Central memory CD4-positive, alpha-beta T cell (primary cell): ENCODE results near the gene CD63.

ENCODE experiments used
- DNase-seq: peaks from one replicate; pipeline ENCODE4 v3.0.0; 2022

Gene CD63

DNA sequence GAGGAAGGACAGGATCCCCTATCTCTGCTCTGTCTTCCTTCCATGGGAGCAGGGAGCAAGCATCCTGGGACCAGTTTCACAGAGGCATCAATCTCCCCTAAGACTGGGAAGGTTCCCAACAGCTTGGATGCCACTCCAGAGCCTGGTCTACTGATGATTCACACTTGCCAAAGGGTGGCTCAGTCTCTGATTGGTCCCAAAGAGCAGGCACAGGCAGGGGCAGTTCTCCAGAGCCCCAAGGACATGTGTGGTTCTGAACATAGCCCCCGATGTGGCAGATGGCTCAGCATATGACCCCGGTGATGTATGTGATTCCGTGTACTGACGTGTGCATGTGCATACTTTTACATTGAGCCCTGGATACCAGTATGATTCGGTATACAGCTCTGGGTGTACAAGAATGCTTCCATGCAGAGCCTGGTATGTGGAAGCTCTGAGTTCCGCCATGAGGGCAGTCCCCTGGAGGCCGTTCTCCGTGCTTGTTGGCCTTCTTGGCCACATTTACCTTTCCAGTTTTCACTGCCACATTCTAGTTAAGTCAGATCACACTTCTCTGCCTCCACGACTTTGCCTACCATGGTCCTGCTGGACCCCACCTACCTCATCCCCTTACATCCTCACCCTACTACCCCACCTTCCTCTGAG, 42.3 kb downstream of the CD63 start:
- no peak for DNase-seq

GRCh38 chr12:55685671-55686070, 43.1 kb downstream of the CD63 start:
- no peak for DNase-seq

DNA sequence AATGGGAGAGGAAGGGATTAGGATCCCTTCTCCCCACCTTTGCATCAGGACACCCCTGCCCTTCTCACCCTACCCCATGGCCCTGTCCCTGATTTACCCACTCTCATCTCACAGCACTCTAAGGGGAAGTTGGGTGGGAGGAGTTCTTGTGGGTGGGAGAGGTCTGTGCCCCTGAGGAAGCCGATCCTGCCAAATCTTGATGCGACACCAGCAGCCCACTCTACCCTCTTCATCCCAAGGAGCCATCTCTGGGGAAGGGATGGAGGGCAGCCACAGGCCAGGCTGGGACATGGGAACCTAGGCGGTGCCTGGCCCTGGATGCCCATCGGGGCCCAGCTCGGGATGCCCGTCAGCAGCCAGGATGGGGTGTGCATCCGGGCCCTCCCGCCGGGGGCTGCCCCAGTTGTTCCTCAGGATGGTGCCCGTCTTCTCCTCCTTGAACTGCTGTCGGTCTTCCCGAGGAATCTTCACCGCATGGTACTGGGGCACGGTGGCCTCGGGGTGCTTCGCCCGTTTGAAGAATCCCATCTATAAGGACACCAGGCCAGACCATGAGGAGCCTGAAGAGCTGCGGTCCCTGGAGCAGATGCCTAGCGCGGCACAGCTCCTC, 43.9 kb downstream of the CD63 start:
- DNase-seq = no peak

GRCh38 chr12:55683676-55684075, 45.1 kb downstream of the CD63 start:
- DNase-seq = no peak

- DNase-seq = no peak
These were observed 46.6 kb downstream of the CD63 start for GRCh38 chr12:55682087-55682796.

DNA sequence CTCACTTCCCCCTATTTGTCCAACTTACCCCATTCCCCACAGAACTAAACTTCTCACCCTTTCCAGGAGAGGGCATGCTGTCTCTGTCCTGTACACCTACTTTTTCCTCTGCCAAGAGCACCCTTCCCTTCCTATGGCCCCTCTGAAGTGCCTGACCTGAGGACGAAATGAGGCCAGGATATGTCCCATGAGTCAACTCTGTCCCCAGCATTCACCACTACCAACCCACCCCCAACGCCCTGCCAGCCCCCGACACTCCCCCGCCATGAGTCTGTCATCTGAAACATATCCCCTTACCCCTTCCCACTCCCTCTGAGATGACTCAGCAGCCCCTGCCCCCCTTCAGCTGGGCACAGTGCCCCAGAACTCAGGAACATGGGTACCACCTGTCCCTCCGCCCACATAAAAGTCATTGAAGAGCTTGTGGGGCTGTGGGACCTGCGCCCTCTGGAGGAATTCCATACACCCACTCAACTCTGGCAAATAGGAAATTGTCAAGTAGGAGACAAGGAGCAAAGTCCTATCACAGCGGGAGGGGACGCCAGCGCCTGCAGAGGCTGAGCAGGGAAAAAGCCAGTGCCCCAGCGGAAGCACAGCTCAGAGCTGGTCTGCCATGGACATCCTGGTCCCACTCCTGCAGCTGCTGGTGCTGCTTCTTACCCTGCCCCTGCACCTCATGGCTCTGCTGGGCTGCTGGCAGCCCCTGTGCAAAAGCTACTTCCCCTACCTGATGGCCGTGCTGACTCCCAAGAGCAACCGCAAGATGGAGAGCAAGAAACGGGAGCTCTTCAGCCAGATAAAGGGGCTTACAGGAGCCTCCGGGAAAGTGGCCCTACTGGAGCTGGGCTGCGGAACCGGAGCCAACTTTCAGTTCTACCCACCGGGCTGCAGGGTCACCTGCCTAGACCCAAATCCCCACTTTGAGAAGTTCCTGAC, 47.4 kb downstream of the CD63 start:
- no peak for DNase-seq

GRCh38 chr12:55679691-55680090, 49.1 kb downstream of the CD63 start:
- no peak for DNase-seq

- DNase-seq = no peak
These were observed 52.1 kb downstream of the CD63 start for GRCh38 chr12:55676707-55677106.

DNA sequence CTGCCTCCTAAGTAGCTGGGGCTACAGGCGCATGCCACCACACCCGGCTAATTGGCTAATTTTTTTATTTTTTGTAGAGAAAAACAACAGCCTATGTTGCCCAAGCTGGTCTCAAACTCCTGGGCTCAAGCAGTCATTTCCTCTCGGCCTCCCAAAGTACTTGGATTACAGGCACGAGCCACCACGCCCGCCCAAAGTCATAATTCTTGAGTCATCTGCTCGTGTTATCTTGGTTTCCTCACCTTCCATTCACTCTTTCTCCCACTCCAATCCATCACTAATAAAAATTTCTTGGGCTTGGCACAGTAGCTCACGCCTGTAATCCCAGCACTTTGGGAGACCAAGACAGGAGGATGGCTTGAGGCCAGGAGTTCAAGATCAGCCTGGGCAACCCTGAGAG, 53.1 kb downstream of the CD63 start:
- no peak for DNase-seq
